Right forelimb (tissue), 1 donor: ENCODE data around the gene ZNF722.
"Not testable (repeated sequence)": the region's sequence is repeated elsewhere in the genome, so short reads cannot be mapped to it uniquely, and the experiment has no call there.

Source experiments
- DNase-seq: peaks from one replicate; pipeline ENCODE4 v3.0.0-alpha.2; 2018

ZNF722 gene

DNA sequence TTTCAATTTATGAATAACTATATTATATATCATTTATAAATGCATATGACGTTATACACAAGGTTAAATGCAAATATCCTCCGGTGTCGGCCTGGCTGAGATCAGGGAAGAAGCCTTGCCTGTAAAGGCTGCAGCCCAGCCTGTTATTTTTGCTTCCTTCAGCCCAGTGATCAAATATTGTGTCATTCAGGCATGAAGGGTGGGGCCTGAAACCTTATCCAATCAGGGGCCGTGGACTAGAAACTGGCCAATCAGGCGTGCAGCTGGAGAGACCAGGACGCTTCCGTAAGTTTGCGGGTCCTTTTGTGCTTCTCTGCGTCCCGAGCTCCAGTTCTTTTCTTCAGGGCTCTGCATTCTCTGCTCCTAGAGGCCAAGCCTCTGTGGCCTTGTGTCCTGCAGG is at the start of gene ZNF722:
ZNF722 (plus strand) TSS at position 301 of the 400 bp plus-strand sequence. CDS start 113 bp downstream, outside the sequence.
- no peak for DNase-seq

DNA sequence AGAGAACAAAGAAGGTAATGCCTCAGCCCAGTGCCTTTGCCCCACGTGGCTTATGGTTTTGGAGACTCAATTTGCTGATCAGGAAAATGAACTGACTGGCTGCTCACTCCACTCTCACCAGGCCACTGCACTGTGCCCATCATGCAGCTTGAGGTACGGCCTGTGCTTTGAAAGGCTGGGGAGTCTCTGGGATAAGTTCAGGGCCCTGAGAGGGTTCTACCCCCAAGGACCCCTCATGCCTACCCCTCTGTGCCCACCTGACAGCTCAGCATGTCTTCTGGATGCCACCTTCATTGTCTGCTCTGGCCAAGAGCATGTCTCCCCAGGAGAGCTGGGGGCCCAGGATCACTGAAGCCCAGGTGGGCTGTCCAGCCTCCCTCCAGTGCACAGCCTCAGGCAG is 45.5 kb upstream of the ZNF722 start:
- DNase-seq = no peak

DNA sequence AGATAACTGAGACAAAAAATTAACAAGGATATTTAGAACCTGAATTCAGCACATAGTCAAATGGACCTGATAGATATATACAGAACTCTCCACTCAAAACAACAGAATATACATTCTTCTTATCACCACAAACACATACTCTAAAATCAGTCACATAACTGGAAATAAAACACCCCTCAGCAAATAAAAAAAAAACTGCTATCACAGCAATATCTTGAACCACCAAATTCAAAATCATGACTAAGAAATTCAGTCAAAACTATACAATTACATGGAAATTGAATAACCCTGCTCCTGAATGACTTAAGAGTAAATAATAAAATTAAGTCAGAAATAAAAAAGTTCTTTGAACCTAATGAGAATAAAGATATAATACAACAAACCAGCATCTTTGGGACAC is 30.0 kb upstream of the ZNF722 start:
- DNase-seq = no peak

DNA sequence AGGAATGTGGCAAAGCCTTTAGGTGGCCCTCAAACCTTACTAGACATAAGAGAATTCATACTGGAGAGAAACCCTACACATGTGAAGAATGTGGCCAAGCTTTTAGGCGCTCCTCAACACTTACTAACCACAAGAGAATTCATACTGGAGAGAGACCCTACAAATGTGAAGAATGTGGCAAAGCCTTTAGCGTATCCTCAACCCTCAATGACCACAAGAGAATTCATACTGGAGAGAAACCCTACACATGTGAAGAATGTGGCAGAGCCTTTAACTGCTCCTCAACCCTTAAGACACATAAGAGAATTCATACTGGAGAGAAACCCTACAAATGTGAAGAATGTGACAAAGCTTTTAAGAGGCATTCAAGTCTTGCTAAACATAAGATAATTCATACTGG is 16.8 kb downstream of the ZNF722 start:
- not testable (repeated sequence) for DNase-seq

DNA sequence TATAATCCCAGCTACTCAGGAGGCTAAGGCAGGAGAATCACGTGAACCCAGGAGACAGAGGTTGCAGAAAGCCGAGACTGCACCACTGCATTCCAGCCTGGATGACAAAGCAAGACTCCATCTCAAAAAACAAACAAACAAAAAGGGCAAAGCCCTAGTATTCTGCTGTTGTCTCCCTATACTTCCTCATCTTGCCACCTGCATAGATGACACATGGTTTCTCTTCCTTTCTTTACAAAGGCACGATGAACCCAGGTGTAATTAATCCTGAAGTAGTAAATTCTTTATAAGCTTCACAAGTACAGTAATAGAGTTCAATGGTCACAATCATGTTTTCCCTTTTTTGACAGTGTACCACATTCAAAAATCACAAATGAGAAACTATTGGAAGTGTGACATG is 36.7 kb downstream of the ZNF722 start:
- DNase-seq = no peak

DNA sequence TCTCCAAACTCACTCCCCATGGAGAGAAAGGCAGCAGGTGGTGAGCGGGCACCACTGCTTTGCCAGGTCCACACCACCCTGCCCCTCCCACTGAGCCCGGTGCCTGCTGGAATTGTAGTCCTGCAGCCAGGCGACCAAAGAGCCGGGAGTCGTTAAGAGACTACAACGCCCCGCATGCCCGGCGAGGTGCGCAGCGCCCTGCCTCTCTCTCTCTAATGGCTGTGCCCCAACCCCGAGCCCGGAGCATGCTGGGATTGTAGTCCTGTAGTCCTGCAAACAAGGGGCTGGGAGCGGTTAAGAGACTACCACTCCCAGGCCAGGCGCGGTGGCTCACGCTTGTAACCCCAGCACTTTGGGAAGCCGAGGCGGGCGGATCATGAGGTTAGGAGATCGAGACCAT is 38.4 kb downstream of the ZNF722 start:
- DNase-seq = no peak

DNA sequence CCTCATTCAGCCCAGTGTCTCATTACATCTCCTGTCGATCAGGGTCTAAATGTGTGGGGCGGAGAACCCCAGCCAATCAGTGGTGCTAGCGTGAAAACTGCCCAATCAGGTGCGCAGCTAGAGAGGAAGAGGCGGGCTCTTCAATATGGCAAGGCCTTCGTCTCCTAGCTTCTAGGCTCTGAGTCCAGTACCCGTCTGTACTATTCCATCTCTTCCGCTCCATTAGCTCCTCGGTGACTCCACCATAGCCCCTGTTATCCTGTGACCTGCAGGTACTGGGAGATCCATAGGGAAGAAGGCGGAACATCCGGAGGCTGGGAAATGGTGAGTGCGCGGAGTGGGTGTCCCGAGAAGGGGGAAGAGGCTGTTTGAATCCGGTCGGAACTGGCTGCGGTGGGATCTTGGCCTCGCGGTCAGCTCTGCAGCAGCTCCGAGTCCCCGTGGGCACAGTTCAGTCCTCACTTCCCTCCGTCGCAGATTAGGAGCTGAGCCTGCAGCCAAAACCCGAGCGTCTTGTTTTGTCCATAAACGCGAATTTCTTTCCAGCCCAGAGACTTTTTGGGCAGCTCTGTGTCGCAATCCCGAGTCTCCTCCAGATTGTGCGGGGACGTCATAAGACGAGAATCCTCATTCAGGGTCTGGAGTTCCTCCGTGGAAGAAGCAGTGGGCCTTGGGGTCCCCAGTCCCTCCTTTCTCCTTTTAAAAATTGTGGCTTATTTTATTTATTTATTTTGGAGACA is 46.8 kb downstream of the ZNF722 start, which contains the start of gene ZNF727:
ZNF727 (plus strand) TSS at position 134 of the 740 bp plus-strand sequence; CDS start at position 322, 188 bp downstream.
- no peak for DNase-seq

DNA sequence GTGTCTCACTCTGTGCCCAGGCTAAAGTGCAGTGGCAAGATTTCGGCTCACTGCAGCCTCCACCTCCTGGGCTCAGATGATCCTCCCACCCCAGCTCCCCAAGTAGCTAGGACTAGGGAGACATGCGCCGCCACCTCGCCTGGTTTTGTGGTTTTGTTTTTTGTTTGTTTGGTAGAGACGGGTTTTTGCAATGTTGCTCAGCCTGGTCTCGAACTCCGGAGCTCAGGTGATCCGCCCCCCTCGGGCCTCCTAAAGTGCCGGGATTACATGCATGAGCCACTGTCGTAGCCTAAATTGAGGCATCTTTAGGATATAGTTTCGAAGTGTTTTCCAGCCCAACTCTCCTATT is 47.4 kb downstream of the ZNF722 start:
- DNase-seq = no peak
